H1 (cell line): ENCODE measurements around the gene MSANTD3. TPM values are rescaled to one million over a fixed set of nuclear protein-coding genes. Genes with fewer than 3 reads are reported as not detected.

Source experiments
- CTCF ChIA-PET: fragments of 300-600 bp; sonication (Branson Sonifier 250); formaldehyde crosslinking; loops from one replicate; lab custom pipeline; 2021; ENCODE audit not compliant: partially characterized antibody; lab: Charles Lee
- POLR2A ChIA-PET: fragments of 300-600 bp; sonication (Branson Sonifier 250); formaldehyde crosslinking; loops from one replicate; lab custom pipeline; 2021; ENCODE audit warnings: inconsistent platforms; ENCODE audit not compliant: partially characterized antibody; lab: Charles Lee
- DNase-seq, 2 experiments: peaks; one replicate each; pipeline versions ENCODE4 v3.0.0 to v3.0.0-alpha.2; 2010 to 2022; ENCODE audit warnings: low spot score in 2 of 2, low read depth in 1 of 2, mixed read lengths in 1 of 2
- FAIRE-seq: peaks from 2 replicates; lab custom pipeline; 2011; peaks lifted over from hg19 to GRCh38; lab: Jason Lieb, UNC
- H2AFZ ChIP-seq: 2 replicates; pipeline ENCODE4 v1.8.1; 2012; ENCODE audit warnings: low read length, inconsistent platforms
- H2AK5ac ChIP-seq: 2 replicates; pipeline ENCODE4 v1.6.1; 2013; ENCODE audit warnings: low read depth, low read length
- H2BK120ac ChIP-seq: replicated peaks from 2 replicates; pipeline ENCODE3; 2013; ENCODE audit warnings: low read depth, low read length, inconsistent platforms
- H2BK12ac ChIP-seq: 2 replicates; pipeline ENCODE4 v1.6.1; 2013; ENCODE audit warnings: low read depth, low read length
- H2BK15ac ChIP-seq: 2 replicates; pipeline ENCODE4 v1.6.1; 2013; ENCODE audit warnings: low read length
- H2BK20ac ChIP-seq: 2 replicates; pipeline ENCODE4 v1.6.1; 2013; ENCODE audit warnings: low read length
- H2BK5ac ChIP-seq: 2 replicates; pipeline ENCODE4 v1.6.1; 2013; ENCODE audit warnings: low read depth, low read length
- H3K14ac ChIP-seq: 2 replicates; pipeline ENCODE4 v1.6.1; 2013; ENCODE audit warnings: inconsistent platforms; ENCODE audit not compliant: insufficient read length
- H3K18ac ChIP-seq: 2 replicates; pipeline ENCODE4 v1.6.1; 2013; ENCODE audit warnings: low read length; ENCODE audit errors: extremely low read depth
- H3K23ac ChIP-seq: 2 replicates; pipeline ENCODE4 v1.6.1; 2013; ENCODE audit warnings: inconsistent platforms; ENCODE audit not compliant: insufficient read length
- H3K23me2 ChIP-seq: 2 replicates; pipeline ENCODE4 v1.6.1; 2013; ENCODE audit warnings: low read depth, low read length
- H3K27ac ChIP-seq: 2 replicates; pipeline ENCODE4 v1.6.1; 2011; ENCODE audit warnings: low read depth, low read length, inconsistent platforms
- H3K27me3 ChIP-seq, 4 experiments: replicated peaks in 1 of 4; 1 replicate in 1 of 4; 2 replicates in 3 of 4; pipeline versions ENCODE4 v1.6.1 to v1.8.1; 2011 to 2013; ENCODE audit warnings: low read length in 3 of 4, mild to moderate bottlenecking in 3 of 4, inconsistent platforms in 2 of 4, mixed read lengths in 2 of 4, moderate library complexity in 1 of 4; ENCODE audit not compliant: control insufficient read depth in 3 of 4, insufficient read depth in 3 of 4; ENCODE audit errors: extremely low read depth in 1 of 4
- H3K36me3 ChIP-seq, 4 experiments: 2 replicates each; pipeline versions ENCODE4 v1.6.1 to v1.8.1; 2011 to 2013; ENCODE audit warnings: mild to moderate bottlenecking in 4 of 4, low read length in 3 of 4, moderate library complexity in 2 of 4, control low read depth in 1 of 4, inconsistent platforms in 1 of 4; ENCODE audit not compliant: insufficient read depth in 4 of 4, control insufficient read depth in 2 of 4
- H3K4ac ChIP-seq: replicated peaks from 2 replicates; pipeline ENCODE3; 2013; ENCODE audit warnings: low read length, low read depth, mixed read lengths, inconsistent platforms; ENCODE audit not compliant: insufficient read length
- H3K4me1 ChIP-seq, 4 experiments: replicated peaks in 1 of 4; 1 replicate in 1 of 4; 2 replicates in 3 of 4; pipeline versions ENCODE4 v1.6.1 to v1.8.1; 2011 to 2013; ENCODE audit warnings: low read length in 3 of 4, inconsistent platforms in 2 of 4, mixed read lengths in 1 of 4; ENCODE audit not compliant: insufficient read depth in 4 of 4, control insufficient read depth in 3 of 4
- H3K4me2 ChIP-seq, 2 experiments: 2 replicates each; pipeline versions ENCODE4 v1.6.1 to v1.8.1; 2011 to 2013; ENCODE audit warnings: low read depth in 2 of 2, low read length in 2 of 2, control low read depth in 1 of 2, inconsistent platforms in 1 of 2, mild to moderate bottlenecking in 1 of 2; ENCODE audit not compliant: insufficient read depth in 1 of 2
- H3K4me3 ChIP-seq, 4 experiments: fragments of 200-600, 300-600 bp in 1 of 4; sonication (generic), shearing (Covaris generic), sonication (Bioruptor Twin) in 1 of 4; 2 replicates each; pipeline versions ENCODE4 v1.5.1 to v1.8.1; 2011 to 2016; ENCODE audit warnings: low read length in 4 of 4, low read depth in 3 of 4, control low read depth in 2 of 4, inconsistent platforms in 2 of 4, mild to moderate bottlenecking in 2 of 4, mixed read lengths in 1 of 4, moderate library complexity in 1 of 4; ENCODE audit not compliant: insufficient read depth in 2 of 4; ENCODE audit errors: extremely low read depth in 1 of 4
- H3K56ac ChIP-seq: replicated peaks from 2 replicates; pipeline ENCODE3; 2013; ENCODE audit warnings: low read depth, mild to moderate bottlenecking, mixed read lengths, low read length, inconsistent platforms; ENCODE audit not compliant: insufficient read length
- H3K79me1 ChIP-seq: 2 replicates; pipeline ENCODE4 v1.6.1; 2013; ENCODE audit warnings: low read depth, low read length, control low read depth
- H3K79me2 ChIP-seq, 2 experiments: 2 replicates each; pipeline versions ENCODE4 v1.6.1 to v1.8.1; 2012 to 2013; ENCODE audit warnings: low read length in 2 of 2, mild to moderate bottlenecking in 2 of 2, inconsistent platforms in 1 of 2; ENCODE audit not compliant: insufficient read depth in 2 of 2, control insufficient read depth in 1 of 2
- H3K9ac ChIP-seq, 4 experiments: replicated peaks in 1 of 4; 1 replicate in 1 of 4; 2 replicates in 3 of 4; pipeline versions ENCODE4 v1.6.1 to v1.8.1; 2011 to 2013; ENCODE audit warnings: low read depth in 3 of 4, low read length in 3 of 4, control low read depth in 2 of 4, mild to moderate bottlenecking in 2 of 4, moderate library complexity in 2 of 4, inconsistent platforms in 1 of 4; ENCODE audit errors: extremely low read depth in 1 of 4
- H3K9me3 ChIP-seq, 2 experiments: 2 replicates each; pipeline versions ENCODE4 v1.6.1 to v1.8.1; 2012 to 2013; ENCODE audit warnings: mild to moderate bottlenecking in 2 of 2, moderate library complexity in 2 of 2, control low read depth in 1 of 2, inconsistent platforms in 1 of 2, low read depth in 1 of 2, low read length in 1 of 2, mixed read lengths in 1 of 2; ENCODE audit not compliant: insufficient read depth in 2 of 2
- H4K20me1 ChIP-seq, 2 experiments: replicated peaks in 1 of 2; 2 replicates each; pipeline versions ENCODE3 to v1.8.1; 2011 to 2013; ENCODE audit warnings: inconsistent platforms in 2 of 2, low read length in 2 of 2, mild to moderate bottlenecking in 1 of 2; ENCODE audit not compliant: insufficient read depth in 2 of 2, control insufficient read depth in 1 of 2
- H4K5ac ChIP-seq: 2 replicates; pipeline ENCODE4 v1.6.1; 2013; ENCODE audit warnings: low read length, low read depth, mixed read lengths, inconsistent platforms; ENCODE audit not compliant: insufficient read length
- H4K8ac ChIP-seq: 2 replicates; pipeline ENCODE4 v1.8.0; 2013; ENCODE audit warnings: mild to moderate bottlenecking, moderate library complexity, low read length, inconsistent platforms; ENCODE audit not compliant: insufficient read depth; ENCODE audit errors: extremely low read depth
- H4K91ac ChIP-seq: replicated peaks from 2 replicates; pipeline ENCODE3; 2013; ENCODE audit warnings: low read length, mixed read lengths, inconsistent platforms; ENCODE audit not compliant: insufficient read length
- RAD21 ChIP-seq, 2 experiments: IDR thresholded peaks in 1 of 2; conservative IDR thresholded peaks in 1 of 2; 2 replicates each; pipeline ENCODE4 v1.6.1; 2011; ENCODE audit warnings: low read depth in 2 of 2, low read length in 2 of 2, improper control_type of control experiment in 1 of 2, inconsistent platforms in 1 of 2, mild to moderate bottlenecking in 1 of 2, moderate library complexity in 1 of 2
- SP1 ChIP-seq: IDR thresholded peaks from 2 replicates; pipeline ENCODE4 v1.6.1; 2011; ENCODE audit warnings: low read depth, low read length
- WGBS, 2 experiments: shearing (Covaris generic) in 1 of 2; methylation state at CpG; one replicate each; pipeline versions ENCODE4 v1.1.6 to v1.1.7; 2013 to 2015; ENCODE audit warnings: low lambda C conversion rate in 2 of 2, mixed read lengths in 2 of 2, inconsistent platforms in 1 of 2, low coverage in 1 of 2, missing lambda C conversion rate in 1 of 2; ENCODE audit not compliant: insufficient replicate concordance in 2 of 2, insufficient coverage in 1 of 2, insufficient read length in 1 of 2; ENCODE audit errors: extremely low coverage in 1 of 2, missing lambda C conversion rate in 1 of 2; 5-methylcytosine and 5-hydroxymethylcytosine counted together
- polyA plus RNA-seq, 7 experiments: library from polyadenylated mRNA; depleted of rRNA in 3 of 7; stranded (reverse) in 5 of 7; unstranded in 2 of 7; fragments of >200 nt in 5 of 7; fragments of 200-250 nt in 2 of 7; gene quantifications; 1 replicate in 5 of 7; 2 replicates in 1 of 7; 4 replicates in 1 of 7; pipeline versions ENCODE4 v1.2.1 to v1.2.3, GENCODE V29; 2011 to 2013; ENCODE audit warnings: missing spikeins in 2 of 7, mixed read lengths in 2 of 7
- total RNA-seq: library from RNA; stranded (reverse); fragmentation: NEBNext Ultra II Directional; extraction: Animal tissue kit (Norgen Biotek cat#: 25700); gene quantifications from 2 replicates; pipeline ENCODE4 v1.2.1, GENCODE V29; 2021
- TF ChIP-seq, protein P1 (sequence below), 3 experiments: IDR thresholded peaks; 1 replicate in 2 of 3; 2 replicates in 1 of 3; pipeline versions ENCODE4 v1.5.1 to v1.6.1; 2011; ENCODE audit warnings: low read length in 3 of 3, mild to moderate bottlenecking in 3 of 3, inconsistent platforms in 2 of 3, low read depth in 1 of 3, moderate library complexity in 1 of 3; ENCODE audit not compliant: insufficient read depth in 1 of 3; ENCODE audit errors: control extremely low read depth in 1 of 3

MSANTD3 gene
- total and polyA plus RNA-seq, 2 of the 8 experiments (the other 6 are each of a cell fraction or from before 2014, with no cell fraction given) = 12.0 to 41.3 TPM

DNA sequence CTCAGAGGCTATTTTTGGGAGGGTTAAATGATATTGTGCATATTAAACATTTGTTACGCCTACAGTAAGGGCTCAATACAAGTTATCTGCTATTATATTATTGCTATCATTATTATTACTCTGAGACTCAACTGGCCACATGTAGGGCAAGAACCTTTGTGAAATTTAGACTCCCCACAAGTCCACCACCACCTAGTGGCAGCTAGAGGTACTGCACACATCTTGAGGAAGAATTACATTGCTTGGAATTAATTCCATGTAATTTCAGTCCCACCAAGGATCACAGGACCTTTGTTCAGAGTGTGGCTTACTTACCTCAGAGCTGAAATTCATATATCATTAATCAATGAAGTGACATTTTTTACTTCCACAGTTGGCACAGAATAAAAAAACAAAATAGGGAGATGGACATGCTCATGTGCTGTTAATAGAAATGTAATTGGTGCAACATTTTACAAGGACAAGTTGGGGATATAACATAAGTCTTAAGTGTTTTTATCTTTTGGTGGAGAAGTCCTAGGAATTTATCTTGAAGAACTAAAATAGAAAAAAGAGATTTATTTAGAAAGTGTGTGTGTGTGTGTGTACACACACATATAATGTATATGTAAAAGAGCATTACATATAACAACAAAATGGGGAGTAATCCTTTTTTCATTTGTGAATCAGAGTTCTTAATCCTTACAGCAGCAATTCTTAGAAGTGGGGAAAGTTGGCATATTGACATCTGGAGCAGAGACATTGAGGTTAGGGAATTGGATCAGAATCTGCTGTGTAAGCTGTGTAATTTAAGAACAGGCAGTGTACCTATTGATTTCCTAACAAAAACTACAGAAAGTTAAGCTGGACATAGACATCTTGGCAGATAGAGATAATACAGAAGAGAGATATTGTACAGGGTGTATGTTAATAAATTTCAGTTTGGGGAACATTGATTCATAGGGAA is 11.2 kb downstream of the MSANTD3 start:
- 23% methylated on average over 1 of the region's 1 CpG; no CpG with 5 or more reads in 1 of the 2 experiments for WGBS, 2 experiments
- FAIRE-seq = peak; percentile 80
- Histone ChIP-seq H3K23me2 (no peaks in the 10 kb centered on the region), H3K14ac (no peak overlapping the region), H3K79me2 (peaks cover 2 to 48% of the 10 kb centered on the region in 2 experiments; a peak in 3 of 4 replicates), H3K56ac (no peak overlapping the region), H3K9ac (no peak overlapping the region), H2AFZ (no peak overlapping the region), H2BK120ac (no peak overlapping the region), H4K20me1 (peaks cover 0 to 3% of the 10 kb centered on the region in 2 experiments), H2BK20ac (no peak overlapping the region), H3K4me3 (no peak overlapping the region), H4K8ac (no peak overlapping the region), H3K27me3 (no peaks in the 10 kb centered on the region), H3K4ac (no peak overlapping the region), H3K23ac (no peak overlapping the region), H2BK12ac (no peak overlapping the region), H3K36me3 (no peaks in the 10 kb centered on the region; a peak in 1 of 8 replicates), H2AK5ac (no peak overlapping the region), H3K18ac (no peak overlapping the region), H3K4me1 (no peaks in the 10 kb centered on the region), H3K9me3 (no peaks in the 10 kb centered on the region), H4K91ac (no peak overlapping the region), H3K79me1 (peaks cover 7% of the 10 kb centered on the region; the same call in 1 of the 2 replicates), H2BK15ac (no peak overlapping the region), H3K4me2 (no peak overlapping the region), H3K27ac (no peak overlapping the region), H2BK5ac (no peak overlapping the region), H4K5ac (no peak overlapping the region)
- TF ChIP-seq, protein P1, sequence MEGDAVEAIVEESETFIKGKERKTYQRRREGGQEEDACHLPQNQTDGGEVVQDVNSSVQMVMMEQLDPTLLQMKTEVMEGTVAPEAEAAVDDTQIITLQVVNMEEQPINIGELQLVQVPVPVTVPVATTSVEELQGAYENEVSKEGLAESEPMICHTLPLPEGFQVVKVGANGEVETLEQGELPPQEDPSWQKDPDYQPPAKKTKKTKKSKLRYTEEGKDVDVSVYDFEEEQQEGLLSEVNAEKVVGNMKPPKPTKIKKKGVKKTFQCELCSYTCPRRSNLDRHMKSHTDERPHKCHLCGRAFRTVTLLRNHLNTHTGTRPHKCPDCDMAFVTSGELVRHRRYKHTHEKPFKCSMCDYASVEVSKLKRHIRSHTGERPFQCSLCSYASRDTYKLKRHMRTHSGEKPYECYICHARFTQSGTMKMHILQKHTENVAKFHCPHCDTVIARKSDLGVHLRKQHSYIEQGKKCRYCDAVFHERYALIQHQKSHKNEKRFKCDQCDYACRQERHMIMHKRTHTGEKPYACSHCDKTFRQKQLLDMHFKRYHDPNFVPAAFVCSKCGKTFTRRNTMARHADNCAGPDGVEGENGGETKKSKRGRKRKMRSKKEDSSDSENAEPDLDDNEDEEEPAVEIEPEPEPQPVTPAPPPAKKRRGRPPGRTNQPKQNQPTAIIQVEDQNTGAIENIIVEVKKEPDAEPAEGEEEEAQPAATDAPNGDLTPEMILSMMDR (IDR thresholded peaks at IDR 0.05; ENCODE audit: control extremely low read depth in 1 of 3, insufficient read depth in 1 of 3, low read depth in 1 of 3, low read length in 3 of 3) = peak in 2 of 3 experiments; percentile 74 to 82; a peak in 3 of 4 replicates
- TF ChIP-seq SP1 (no peak), RAD21 (IDR thresholded peaks at IDR 0.05 in 1 of 2, conservative IDR thresholded peaks at IDR 0.05 in 1 of 2; ENCODE audit: low read depth in 2 of 2, low read length in 2 of 2) (peak; percentile 60 to 70)
- POLR2A ChIA-PET = interaction anchor here (1.0 to 1.8 kb wide), 2 partner anchors 11 to 50 kb away, joined by 3 to 16 read pairs; partner anchors contain the start of gene MSANTD3
- DNase-seq = peak in 1 of 2 experiments; percentile 85
- CTCF ChIA-PET = interaction anchor here (0.6 to 3.4 kb wide), 36 partner anchors 9 to 829 kb away, joined by 3 to 19 read pairs (median 4); partner anchors contain the start of genes MSANTD3 and TMEFF1
